Left renal cortex interstitium (tissue), 4 donors: ENCODE data around the gene PCIF1. TPM values are rescaled to one million over a fixed set of nuclear protein-coding genes. Genes with fewer than 3 reads are reported as not detected.

ENCODE experiments used
- DNase-seq, 4 donors: peaks; one replicate each; pipeline ENCODE4 v3.0.0-alpha.2; 2013; ENCODE audit warnings: low read depth in 4 of 4, low spot score in 2 of 4, missing footprints in 1 of 4
- polyA plus RNA-seq, 4 donors: library from polyadenylated mRNA; unstranded; fragments of 120-200 nt; gene quantifications; one replicate each; pipeline ENCODE4 v1.2.1, GENCODE V29; 2013; ENCODE audit not compliant: insufficient read length in 4 of 4

PCIF1 gene
- polyA plus RNA-seq, 4 donors, result 43.3 to 57.8 (median 50.8) TPM

- no peak for DNase-seq
Measured at GRCh38 chr20:45904583-45905504, 29.6 kb upstream of the PCIF1 start.

- DNase-seq, result no peak
Measured at GRCh38 chr20:45905505-45906079, 28.9 kb upstream of the PCIF1 start.

- no peak for DNase-seq
Measured at GRCh38 chr20:45907219-45907948, 27.1 kb upstream of the PCIF1 start.

- DNase-seq, result no peak
Measured at GRCh38 chr20:45908084-45908483, 26.4 kb upstream of the PCIF1 start.

- DNase-seq, result no peak
Measured at GRCh38 chr20:45909336-45909808, 25.1 kb upstream of the PCIF1 start.

GRCh38 chr20:45909817-45910669, 24.4 kb upstream of the PCIF1 start:
- no peak for DNase-seq

- peak; percentile 82 to 95 (median 90) for DNase-seq
Measured at GRCh38 chr20:45910670-45911485, 23.6 kb upstream of the PCIF1 start.

GRCh38 chr20:45911486-45912343, 22.8 kb upstream of the PCIF1 start, which contains the start of gene PLTP:
PLTP (minus strand) TSS chr20:45912155; CDS start chr20:45911452, 703 bp downstream.
- peak in 1 of 4 donors; percentile 46 for DNase-seq

GRCh38 chr20:45912344-45912682, 22.2 kb upstream of the PCIF1 start:
- no peak for DNase-seq

GRCh38 chr20:45913116-45913515, 21.4 kb upstream of the PCIF1 start:
- DNase-seq, result no peak

- no peak for DNase-seq
Measured at GRCh38 chr20:45917790-45918141, 16.7 kb upstream of the PCIF1 start.

GRCh38 chr20:45918182-45918737, 16.2 kb upstream of the PCIF1 start:
- DNase-seq, result no peak

- DNase-seq, result no peak
Measured at GRCh38 chr20:45918779-45919537, 15.5 kb upstream of the PCIF1 start.

GRCh38 chr20:45919542-45920399, 14.7 kb upstream of the PCIF1 start:
- DNase-seq, result peak in 3 of 4 donors; percentile 34 to 66 (median 51)

- DNase-seq, result no peak
Measured at GRCh38 chr20:45920462-45921336, 13.8 kb upstream of the PCIF1 start.
